ENCODE measurements around the gene ATPAF2. TPM values are rescaled to one million over a fixed set of nuclear protein-coding genes. Genes with fewer than 3 reads are reported as not detected.
"Not testable (repeated sequence)": the region's sequence is repeated elsewhere in the genome, so short reads cannot be mapped to it uniquely, and the experiment has no call there.

The ATPAF2 gene
- total RNA-seq, 4 donors from 2014 or later: 28.1 to 40.1 (median 36.7) TPM

- intact Hi-C loops (cut with DNase I): loop anchor here (10.0 kb wide), 1 partner anchor 55 kb away; no protein-coding TSS in a partner anchor
- 85 to 89% methylated on average over 9 of the region's 9 CpGs for WGBS, 2 donors
- no peaks in the 10 kb centered on the region for H3K36me3 ChIP-seq
- H3K9me3 ChIP-seq: no peaks in the 10 kb centered on the region
- TF ChIP-seq, protein P1, sequence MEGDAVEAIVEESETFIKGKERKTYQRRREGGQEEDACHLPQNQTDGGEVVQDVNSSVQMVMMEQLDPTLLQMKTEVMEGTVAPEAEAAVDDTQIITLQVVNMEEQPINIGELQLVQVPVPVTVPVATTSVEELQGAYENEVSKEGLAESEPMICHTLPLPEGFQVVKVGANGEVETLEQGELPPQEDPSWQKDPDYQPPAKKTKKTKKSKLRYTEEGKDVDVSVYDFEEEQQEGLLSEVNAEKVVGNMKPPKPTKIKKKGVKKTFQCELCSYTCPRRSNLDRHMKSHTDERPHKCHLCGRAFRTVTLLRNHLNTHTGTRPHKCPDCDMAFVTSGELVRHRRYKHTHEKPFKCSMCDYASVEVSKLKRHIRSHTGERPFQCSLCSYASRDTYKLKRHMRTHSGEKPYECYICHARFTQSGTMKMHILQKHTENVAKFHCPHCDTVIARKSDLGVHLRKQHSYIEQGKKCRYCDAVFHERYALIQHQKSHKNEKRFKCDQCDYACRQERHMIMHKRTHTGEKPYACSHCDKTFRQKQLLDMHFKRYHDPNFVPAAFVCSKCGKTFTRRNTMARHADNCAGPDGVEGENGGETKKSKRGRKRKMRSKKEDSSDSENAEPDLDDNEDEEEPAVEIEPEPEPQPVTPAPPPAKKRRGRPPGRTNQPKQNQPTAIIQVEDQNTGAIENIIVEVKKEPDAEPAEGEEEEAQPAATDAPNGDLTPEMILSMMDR (IDR thresholded peaks at IDR 0.05): no peak
- no peak for TF ChIP-seq POLR2A (IDR thresholded peaks at IDR 0.05)
- no peak overlapping the region for H3K4me3 ChIP-seq (replicated peaks in 1 of 3)
- no peak for DNase-seq
- no peak overlapping the region for H3K27ac ChIP-seq
- H3K27me3 ChIP-seq: no peaks in the 10 kb centered on the region
- no peaks in the 10 kb centered on the region for H3K4me1 ChIP-seq
These were observed 39.5 kb downstream of the ATPAF2 start for GRCh38 chr17:17999364-18000029.

- no peak for DNase-seq
- no peaks in the 10 kb centered on the region for H3K27me3 ChIP-seq
- H3K36me3 ChIP-seq: no peaks in the 10 kb centered on the region
- no peak overlapping the region for H3K4me3 ChIP-seq (replicated peaks in 1 of 3)
- H3K9me3 ChIP-seq: no peaks in the 10 kb centered on the region
- no peaks in the 10 kb centered on the region for H3K4me1 ChIP-seq
- TF ChIP-seq, protein P1 (IDR thresholded peaks at IDR 0.05): no peak
- TF ChIP-seq POLR2A (IDR thresholded peaks at IDR 0.05): no peak
- WGBS, 2 donors: 82 to 90% methylated on average over 4 to 8 of the region's 8 CpGs
- intact Hi-C loops (cut with DNase I): loop anchor here (10.0 kb wide), 1 partner anchor 56 kb away; no protein-coding TSS in a partner anchor
- no peak overlapping the region for H3K27ac ChIP-seq
These were observed 40.0 kb downstream of the ATPAF2 start for GRCh38 chr17:17998934-17999333.

DNA sequence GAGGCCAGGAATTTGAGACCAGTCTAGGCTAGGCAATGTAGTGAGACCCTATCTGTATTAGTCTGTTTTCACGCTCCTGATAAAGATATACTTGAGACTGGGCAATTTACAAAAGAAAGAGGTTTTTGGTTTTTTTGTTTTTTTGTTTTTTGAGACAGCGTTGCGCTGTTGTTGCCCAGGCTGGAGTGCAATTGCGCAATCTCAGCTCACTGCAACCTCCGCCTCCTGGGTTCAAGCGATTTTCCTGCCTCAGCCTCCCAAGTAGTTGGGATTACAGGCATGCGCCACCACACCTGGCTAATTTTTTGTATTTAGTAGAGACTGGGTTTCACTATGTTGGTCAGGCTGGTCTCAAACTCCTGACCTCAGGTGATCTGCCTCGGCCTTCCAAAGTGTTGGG lies 43.1 kb downstream of the ATPAF2 start:
- H3K27ac ChIP-seq; H3K4me1 ChIP-seq; DNase-seq; H3K4me3 ChIP-seq (replicated peaks in 1 of 3); H3K27me3 ChIP-seq; H3K9me3 ChIP-seq; H3K36me3 ChIP-seq: not testable (repeated sequence)
- intact Hi-C loops (cut with DNase I): loop anchor here (10.0 kb wide), 1 partner anchor 59 kb away; no protein-coding TSS in a partner anchor
- WGBS, 2 donors: 96 to 99% methylated on average over 8 of the region's 8 CpGs

DNA sequence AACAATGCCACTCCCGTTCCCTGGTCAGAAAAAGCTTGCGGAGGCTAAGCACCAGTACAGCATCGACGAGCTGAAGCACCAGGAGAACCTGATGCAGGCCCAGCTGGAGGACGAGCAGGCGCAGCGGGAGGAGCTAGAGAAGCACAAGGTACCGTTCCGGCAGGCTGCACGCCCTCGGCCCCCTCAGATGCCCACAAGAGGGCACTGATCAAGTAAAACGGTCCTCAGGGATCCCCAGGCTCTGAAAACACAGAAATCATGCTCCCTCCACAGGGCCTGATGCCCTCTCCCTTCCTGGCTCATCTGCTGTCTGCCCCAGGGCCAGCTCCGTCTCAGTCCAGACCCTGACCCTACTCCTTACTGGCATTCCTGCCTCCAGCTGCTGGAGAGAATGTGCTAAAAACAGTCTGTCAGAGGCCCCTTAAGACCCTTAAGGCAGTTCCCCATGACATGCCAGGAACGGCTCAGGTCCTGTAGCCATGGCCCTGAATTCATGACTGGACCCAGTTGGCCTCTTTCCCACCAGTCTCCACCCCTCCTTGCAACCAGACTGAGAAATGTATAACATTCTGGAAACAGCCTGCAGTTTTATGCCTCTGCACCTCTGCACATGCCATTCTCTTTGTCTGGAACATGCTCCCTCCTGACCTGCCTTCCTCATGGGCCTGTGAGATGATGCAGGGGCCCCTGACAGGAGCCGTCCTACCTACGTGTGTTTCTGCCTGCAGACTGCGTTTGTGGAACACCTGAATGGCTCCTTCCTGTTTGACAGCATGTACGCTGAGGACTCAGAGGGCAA lies 44.5 kb downstream of the ATPAF2 start:
- TF ChIP-seq, protein P1 (IDR thresholded peaks at IDR 0.05): no peak
- TF ChIP-seq POLR2A (IDR thresholded peaks at IDR 0.05): no peak
- 63 to 77% methylated on average over 18 of the region's 18 CpGs for WGBS, 2 donors
- Histone ChIP-seq H3K27ac (no peak overlapping the region), H3K4me3 (replicated peaks in 1 of 3) (no peak overlapping the region), H3K36me3 (no peaks in the 10 kb centered on the region), H3K27me3 (no peaks in the 10 kb centered on the region), H3K4me1 (no peaks in the 10 kb centered on the region), H3K9me3 (no peaks in the 10 kb centered on the region)
- no peak for DNase-seq
- intact Hi-C loops (cut with DNase I): loop anchor here (10.0 kb wide), 1 partner anchor 60 kb away; no protein-coding TSS in a partner anchor

GRCh38 chr17:17993852-17994251 lies 45.1 kb downstream of the ATPAF2 start:
- intact Hi-C loops (cut with DNase I): loop anchor here (10.0 kb wide), 1 partner anchor 61 kb away; no protein-coding TSS in a partner anchor

More at GRCh38 chr17:17993852-17994251, 45.1 kb downstream of the ATPAF2 start:
- H3K27me3 ChIP-seq: no peaks in the 10 kb centered on the region
- no peaks in the 10 kb centered on the region for H3K36me3 ChIP-seq
- H3K4me1 ChIP-seq: no peaks in the 10 kb centered on the region
- H3K4me3 ChIP-seq (replicated peaks in 1 of 3): no peak overlapping the region
- no peak for TF ChIP-seq POLR2A (IDR thresholded peaks at IDR 0.05)
- TF ChIP-seq, protein P1 (IDR thresholded peaks at IDR 0.05): no peak
- WGBS, 2 donors: 97 to 98% methylated on average over 12 of the region's 12 CpGs
- no peak for DNase-seq
- no peak overlapping the region for H3K27ac ChIP-seq
- no peaks in the 10 kb centered on the region for H3K9me3 ChIP-seq
